Measurements from ENCODE around the gene MEIOC. TPM values are rescaled to one million over a fixed set of nuclear protein-coding genes. Genes with fewer than 3 reads are reported as not detected.
"Not testable (repeated sequence)": the region's sequence is repeated elsewhere in the genome, so short reads cannot be mapped to it uniquely, and the experiment has no call there.

MEIOC gene
- total RNA-seq, 1 donor from 2014 or later = not detected

DNA sequence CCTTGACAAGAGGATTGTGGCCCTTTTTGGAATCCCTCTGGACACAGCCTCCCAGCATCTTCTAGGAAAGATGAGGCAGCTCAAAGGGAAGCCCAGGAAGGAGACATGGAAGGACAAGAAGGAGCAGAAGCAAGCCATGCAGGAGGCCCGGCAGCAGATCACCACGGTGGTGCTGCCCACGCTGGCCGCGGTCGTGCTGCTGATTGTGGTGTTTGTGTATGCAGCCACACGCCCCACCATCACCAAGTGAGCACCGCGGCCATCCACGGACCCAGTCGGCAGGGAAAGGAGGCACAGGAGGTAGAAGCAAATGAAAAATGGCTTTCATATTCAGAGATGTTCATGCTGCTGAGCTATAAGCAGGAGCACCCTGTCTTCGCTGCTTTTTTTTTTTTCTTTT lies 10.9 kb upstream of the MEIOC start:
- no peak for DNase-seq (ENCODE audit: low spot score)

DNA sequence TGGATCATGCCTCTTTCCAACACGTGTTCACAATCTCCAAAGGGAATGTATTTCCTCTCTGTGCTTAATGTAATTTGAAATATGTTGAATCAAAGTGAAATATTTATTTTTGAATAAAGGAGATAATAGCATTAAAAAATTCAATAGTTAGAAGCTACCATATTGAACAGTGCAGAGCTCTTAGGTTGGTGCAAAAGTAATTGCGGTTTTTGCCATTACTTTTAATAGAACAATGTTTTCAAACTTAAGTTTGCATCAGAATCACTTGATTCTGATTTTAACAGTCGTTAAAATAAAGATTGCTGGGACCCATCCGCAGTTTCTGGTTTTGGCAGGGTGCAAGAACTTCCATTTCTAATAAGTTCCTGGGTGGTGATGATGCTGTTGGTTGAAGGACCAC lies 10.0 kb upstream of the MEIOC start:
- intact Hi-C loops (cut with DNase I) = no loop called here
- no peak for DNase-seq (ENCODE audit: low spot score)

More for the DNA sequence above, 10.9 kb upstream of the MEIOC start:
- intact Hi-C loops (cut with DNase I) = no loop called here

DNA sequence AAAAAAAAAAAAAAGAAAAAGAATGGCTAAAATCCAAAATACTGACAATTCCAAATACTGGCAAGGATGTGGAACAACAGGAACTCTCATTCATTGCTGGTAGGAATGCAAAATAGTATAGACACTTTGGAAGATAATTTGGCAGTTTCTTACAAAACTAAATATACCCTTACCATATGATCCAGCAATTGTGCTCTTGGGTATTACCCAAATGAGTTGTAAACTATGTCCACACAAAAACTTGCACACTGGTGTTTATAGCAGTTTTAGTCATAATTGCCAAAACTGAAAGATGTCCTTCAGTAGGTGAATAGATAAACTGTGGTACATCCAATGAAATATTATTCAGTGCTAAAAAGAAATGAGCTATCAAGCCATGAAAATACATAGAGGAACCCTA lies 8.5 kb upstream of the MEIOC start:
- intact Hi-C loops (cut with DNase I) = no loop called here
- no peak for DNase-seq (ENCODE audit: low spot score)

DNA sequence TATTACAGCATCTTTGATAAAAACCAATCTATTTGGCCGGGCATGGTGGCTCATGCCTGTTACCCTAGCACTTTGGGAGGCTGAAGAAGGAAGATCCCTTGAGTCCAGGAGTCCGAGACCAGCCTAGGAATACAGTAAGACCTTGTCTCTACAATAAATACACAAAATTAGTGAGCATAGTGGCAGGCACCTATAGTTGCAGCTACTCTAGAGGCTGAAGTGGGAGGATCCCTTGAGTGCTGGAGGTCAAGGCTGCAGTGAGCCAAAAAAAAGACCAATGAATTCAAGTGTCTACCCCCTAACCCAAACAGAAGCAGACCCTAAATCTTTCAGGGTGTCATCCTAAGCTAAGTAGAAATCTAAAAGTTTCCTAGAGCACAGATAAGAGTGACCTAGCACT lies 7.3 kb upstream of the MEIOC start:
- intact Hi-C loops (cut with DNase I) = no loop called here
- DNase-seq (ENCODE audit: low spot score) = no peak

DNA sequence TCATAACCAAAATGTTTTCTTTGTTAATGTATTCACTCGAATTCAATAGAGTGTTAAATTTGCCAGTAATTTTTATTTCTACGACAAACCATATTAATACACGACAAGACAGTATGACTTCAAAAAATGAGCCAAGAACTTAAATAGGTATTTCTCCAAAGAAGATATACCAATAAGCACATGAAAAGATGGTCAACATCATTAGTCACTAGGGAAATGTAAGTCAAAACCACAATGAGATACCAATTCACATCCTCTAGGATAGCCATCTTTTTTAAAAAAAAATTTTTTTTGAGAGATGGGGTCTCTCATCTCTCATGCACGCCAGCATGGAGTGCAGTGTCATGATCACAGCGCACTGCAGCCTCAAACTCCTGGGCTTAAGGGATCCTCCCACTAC lies 5.0 kb upstream of the MEIOC start:
- intact Hi-C loops (cut with DNase I) = no loop called here
- no peak for DNase-seq (ENCODE audit: low spot score)

DNA sequence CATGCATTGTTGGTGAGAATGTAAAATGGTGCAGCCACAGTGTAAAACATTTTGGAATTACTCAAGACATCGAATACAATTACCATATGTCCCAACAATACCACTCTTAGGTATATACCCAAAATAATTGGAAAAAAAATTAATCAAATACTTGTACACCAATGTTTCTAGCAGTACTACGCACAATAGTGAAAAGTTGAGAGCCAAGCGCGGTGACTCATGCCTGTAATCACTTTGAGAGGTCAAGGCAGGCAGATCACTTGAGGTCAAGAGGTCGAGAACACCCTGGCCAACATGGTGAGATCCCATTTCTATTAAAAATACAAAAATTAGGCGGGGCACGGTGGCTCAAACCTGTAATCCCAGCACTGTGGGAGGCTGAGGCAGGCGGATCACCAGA lies 3.5 kb upstream of the MEIOC start:
- intact Hi-C loops (cut with DNase I) = no loop called here
- DNase-seq (ENCODE audit: low spot score) = no peak

DNA sequence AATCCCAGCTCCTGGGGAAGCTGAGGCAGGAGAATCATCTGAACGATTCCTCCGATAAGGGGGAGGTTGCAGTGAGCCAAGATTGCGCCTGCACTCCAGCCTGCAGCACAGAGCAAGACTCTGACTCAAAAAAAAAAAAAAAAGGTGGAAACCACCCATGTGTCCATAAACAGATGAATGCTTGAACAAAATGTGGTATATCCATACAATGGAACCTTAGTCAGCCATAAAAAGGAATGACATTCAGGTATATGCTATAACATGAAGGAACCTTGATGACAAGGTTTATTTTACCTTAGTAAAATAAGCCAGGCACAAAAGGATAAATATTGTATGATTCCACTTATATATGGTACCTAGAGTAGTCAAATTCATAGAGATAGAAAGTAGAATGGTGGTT lies 2.9 kb upstream of the MEIOC start:
- intact Hi-C loops (cut with DNase I) = no loop called here
- no peak for DNase-seq (ENCODE audit: low spot score)

DNA sequence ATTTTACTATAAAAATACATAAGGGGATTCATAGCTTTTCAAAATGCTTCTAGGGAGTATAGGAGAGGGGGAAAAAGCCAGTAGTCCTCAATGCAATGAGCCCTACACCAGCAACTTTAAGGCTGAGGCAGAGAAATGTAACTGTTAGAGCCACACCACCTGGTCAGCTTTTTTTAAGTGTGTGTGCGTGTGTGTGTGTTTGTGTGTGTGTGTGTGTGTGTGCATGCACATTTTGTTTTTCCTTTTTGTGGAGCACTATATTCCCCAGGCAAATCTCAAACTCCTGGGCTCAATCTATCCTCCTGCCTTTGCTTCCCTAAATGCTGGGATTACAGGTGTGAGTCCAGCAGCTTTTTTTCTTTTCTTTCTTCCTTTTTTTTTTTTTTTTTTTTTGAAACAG lies 2.3 kb upstream of the MEIOC start:
- intact Hi-C loops (cut with DNase I) = no loop called here
- DNase-seq (ENCODE audit: low spot score) = no peak

DNA sequence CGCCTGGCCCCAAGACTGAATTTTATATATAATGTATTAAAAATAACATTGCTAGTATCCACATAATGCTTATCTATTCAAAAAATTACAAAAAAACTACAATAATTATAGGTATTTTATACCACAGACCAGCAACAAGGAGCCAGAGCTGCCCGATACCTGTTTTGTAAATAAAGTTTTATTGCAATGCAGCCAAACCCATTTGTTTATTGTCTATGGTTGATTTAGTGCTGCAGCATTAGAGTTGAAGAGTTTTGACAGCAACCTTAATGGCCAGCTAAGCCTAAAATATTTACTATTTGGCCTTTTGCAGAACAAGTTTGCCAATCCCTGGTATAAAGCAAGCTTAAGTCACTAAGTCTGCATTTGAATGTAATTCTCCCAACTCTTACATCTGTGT lies 5.6 kb downstream of the MEIOC start:
- intact Hi-C loops (cut with DNase I) = no loop called here
- DNase-seq (ENCODE audit: low spot score) = no peak

DNA sequence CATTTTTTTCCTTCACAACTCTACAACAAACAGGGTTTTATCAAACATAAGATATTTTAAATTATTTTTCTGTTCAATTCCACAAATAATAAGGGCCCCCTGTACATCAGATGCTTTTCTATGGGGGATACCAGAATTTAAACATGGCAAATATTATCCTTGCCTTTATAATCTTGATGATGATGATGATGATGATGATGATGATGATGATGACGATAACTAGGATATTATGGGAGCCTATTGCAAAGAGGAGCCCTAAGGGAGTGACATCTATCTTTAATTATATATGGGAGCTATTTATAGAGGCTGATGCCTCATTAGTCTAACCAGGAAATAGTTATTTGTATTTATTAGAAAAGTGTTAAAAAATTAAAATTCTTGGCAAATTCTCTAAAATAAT lies 6.8 kb downstream of the MEIOC start:
- intact Hi-C loops (cut with DNase I) = no loop called here
- DNase-seq (ENCODE audit: low spot score) = no peak

DNA sequence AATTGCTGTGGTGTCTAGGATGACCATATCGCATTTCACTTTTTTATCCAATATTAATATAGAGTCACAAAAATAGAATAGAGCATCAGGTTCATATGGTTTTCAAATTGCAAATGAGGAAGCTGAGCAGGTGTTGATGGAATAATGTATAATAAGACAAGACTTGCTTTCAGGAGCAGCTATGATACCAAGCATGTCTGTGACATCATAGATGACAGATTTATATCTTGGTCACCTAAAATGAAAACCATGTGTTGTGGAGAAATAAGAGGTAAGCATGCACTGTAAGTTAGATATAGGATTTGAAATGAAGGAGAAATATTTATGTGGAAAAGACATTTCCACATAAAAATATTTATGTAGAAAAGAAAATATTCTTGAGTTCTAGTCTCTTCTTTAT lies 8.6 kb downstream of the MEIOC start:
- no peak for DNase-seq (ENCODE audit: low spot score)
- intact Hi-C loops (cut with DNase I) = no loop called here

DNA sequence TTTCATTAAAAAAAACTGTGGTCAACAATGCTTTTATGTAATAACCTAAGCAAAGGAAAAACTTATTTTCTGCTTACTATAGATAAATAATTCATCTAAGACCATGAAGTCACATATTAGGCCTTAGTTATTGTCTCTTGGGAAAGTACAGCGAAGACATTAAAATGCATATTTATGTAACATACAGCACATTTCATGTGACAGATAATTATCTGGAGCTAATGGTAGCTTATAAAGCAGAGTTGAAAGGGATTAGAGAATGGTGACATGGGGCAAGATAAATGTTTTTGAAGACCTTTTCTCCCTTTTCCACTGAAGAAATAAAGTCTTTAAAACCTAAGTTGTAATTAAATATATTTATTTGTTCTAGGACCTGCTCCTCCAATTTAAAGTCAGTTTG lies 9.7 kb downstream of the MEIOC start:
- no peak for DNase-seq (ENCODE audit: low spot score)
- intact Hi-C loops (cut with DNase I) = no loop called here

DNA sequence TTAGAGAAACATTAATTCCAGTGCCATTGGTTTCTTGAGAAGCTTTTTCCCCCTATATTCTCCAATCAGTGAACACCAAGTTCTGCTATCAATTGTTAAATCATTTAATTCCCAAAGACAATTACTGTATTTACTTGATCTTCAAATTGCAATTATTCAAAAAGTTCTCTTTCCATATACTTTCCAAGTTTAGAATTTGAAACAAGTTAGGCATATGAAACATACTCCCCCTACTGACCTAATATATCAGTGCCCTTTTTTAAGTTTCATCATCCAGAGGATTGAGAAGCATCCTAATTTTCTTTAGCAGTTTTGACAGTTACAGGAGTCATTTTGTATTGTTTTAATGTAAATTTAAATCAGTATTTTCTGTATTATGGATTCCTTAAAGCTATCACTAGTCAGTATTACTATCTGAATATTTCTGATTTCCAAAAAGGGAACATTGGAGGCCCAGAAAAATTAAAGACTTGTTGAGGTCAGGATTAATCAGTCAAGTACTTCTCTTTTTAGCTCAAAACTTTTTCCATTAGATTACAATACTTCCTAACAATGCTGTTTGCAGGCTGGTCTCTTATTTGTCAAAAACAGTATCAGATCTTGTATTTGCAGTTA lies 16.3 kb downstream of the MEIOC start:
- no peak for DNase-seq (ENCODE audit: low spot score)
- intact Hi-C loops (cut with DNase I) = loop anchor here (10.0 kb wide), 1 partner anchor 138 kb away; no protein-coding TSS in a partner anchor

DNA sequence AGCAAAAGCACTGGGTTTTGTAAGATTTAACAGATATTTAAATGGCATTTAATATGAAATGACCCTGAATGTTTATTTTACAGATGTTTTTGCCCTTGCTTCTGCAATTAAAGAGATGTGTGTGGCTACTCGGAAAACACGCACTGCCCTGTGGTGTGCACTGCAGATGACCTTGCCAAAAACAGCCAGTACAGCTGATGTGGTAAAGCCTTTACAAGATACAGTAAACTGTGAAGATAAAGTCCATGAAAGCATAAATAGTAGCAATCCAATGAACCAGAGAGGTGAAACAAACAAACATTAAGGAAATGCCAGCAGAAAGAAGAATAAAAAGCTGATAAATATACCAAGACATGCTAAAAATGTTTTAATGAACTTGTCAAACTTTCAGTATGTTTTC lies 17.6 kb downstream of the MEIOC start:
- no peak for DNase-seq (ENCODE audit: low spot score)
- intact Hi-C loops (cut with DNase I) = loop anchor here (10.0 kb wide), 1 partner anchor 139 kb away; no protein-coding TSS in a partner anchor

DNA sequence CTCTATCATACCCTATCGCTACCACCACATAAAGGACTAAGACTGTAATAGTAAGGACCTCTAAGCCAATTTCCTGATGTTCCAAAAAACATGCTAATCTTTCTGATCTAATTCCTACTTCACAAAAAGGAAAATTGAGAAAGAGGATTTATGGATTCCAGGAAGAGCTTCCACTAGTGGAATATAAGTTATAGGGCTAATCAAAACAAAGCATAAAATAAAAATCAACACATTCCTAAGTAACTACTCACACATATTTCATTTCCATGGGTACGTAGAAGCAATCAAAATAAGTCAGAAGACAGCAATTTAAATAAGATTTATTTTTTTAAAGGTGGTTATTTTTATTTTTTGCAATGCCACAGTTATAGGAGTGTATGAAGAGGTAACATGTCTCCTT lies 20.9 kb downstream of the MEIOC start:
- DNase-seq (ENCODE audit: low spot score) = no peak
- intact Hi-C loops (cut with DNase I) = loop anchor here (10.0 kb wide), 1 partner anchor 142 kb away; no protein-coding TSS in a partner anchor

DNA sequence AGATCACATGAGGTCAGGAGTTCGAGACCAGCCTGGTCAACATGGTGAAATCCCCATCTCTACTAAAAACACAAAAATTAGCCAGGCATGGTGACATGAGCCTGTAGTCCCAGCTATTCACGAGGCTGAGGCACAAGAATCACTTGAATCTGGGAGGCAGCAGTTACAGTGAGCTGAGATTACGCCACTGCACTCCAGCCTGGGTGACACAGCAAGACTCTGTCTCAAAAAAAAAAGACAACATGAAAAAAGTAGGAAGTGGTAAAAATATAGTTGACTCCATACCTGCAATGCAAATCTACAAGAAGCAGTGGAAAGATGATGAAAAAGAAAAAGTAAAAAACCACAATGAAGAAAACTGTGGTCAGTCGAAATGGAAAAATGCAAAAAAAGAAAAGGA lies 27.0 kb downstream of the MEIOC start:
- intact Hi-C loops (cut with DNase I); DNase-seq (ENCODE audit: low spot score): not testable (repeated sequence)

DNA sequence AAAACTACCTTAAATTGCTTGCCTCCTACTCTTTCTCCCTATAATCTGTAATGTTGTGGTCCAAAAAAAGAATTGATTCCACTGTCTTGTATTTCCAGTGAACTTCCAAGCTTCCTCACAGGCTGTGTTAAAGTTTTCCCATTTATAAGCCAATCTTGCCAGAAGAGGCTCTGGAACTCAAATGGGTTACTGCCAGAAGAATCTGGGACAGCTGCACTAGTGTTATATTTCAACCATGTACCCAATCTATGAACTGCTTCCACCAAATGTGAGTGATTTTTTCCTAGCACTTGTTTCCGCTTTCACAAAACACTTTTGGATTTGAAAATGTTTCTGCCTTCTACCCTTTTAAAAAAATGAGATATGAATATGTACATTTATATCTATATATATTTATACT lies 31.5 kb downstream of the MEIOC start:
- intact Hi-C loops (cut with DNase I) = no loop called here
- no peak for DNase-seq (ENCODE audit: low spot score)

DNA sequence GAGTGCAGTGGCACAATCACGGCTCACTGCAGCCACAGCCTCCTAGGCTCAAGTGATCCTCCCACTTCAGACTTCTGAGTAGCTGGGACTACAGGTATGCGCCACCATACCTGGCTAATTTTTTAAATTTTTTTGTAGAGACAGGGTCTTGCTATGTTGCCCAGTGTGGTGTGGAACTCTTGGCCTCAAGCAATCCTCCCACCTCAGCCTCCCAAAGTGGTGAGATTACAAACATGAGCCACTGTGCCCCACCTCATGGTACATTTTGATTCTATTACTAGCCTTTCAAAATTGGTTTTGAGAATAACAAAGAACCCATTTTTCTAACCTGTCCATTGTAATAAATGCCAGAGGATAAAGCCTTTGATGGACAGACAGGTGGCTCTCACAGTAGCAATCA lies 31.9 kb downstream of the MEIOC start:
- DNase-seq (ENCODE audit: low spot score) = no peak
- intact Hi-C loops (cut with DNase I) = no loop called here

DNA sequence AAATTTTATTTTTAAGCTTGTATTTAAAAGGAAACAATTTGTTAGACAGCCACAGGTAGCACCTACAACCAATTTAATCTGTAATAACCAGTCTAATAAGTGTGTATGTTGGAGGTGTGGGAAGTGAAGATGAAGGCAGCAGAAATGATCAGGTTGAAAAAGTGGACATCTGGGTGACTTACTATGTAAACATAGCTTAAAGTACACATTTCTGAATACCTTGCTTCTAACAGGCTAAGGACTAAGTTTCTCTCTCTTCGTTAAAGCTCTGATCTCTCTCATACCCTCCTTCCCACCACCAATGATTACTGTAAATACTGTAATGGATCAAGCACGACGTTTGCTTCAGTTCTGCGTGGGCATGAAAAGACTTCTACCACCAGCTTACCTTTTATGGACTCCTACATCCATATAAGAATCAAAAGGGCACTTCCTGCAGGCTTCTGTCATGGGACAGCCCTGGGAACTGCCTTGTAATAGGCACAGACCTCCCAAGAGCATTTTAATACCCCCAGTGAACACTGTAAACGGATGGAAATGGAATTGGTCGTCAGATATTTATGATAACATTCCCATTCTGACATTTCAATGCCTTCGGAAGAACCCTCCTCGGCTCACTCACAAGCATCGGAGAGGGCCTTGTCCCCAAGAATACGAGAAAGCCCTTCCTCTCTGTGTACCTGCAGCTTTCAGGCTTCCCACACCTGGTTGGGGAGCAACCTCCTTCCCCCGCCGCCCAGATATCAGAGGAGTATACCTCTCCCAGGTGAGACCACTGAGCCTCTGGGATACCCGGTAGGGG lies 32.6 kb downstream of the MEIOC start:
- intact Hi-C loops (cut with DNase I) = no loop called here
- DNase-seq (ENCODE audit: low spot score) = no peak

DNA sequence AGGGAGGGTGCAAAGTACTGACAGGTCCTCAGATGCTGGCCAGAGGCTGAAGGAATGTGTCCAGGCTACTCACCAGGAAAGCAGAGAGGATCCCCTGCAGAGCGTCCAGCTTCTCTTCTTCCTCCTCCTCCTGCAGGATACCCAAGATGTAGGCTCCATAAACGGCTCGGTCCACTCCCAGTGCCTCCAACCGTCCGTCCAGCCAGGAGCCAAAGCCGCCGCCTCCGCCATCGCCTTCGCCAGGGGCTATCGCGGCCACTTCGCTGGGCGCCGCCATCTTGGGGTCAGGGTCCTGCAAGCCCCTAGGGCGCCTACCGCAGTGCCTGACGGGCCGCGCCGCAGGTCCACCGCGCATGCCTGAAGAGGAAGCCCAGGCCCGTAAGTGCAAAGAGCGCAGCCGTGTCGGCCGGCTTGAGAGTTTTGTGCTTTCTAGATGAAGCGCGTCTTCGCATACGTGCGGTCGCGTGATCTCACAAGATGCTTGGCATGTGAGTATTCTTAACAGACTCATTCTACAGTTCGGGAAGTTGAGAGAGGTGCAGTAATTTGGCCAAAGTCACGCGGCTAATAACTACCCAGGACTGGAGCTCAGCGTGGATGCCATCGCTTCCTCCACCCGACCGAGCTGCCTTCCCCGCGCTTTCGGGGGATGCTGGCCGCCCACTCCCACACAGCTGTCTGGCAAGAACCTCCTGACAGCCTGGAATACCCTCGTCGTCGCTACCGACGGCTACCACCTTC lies 33.4 kb downstream of the MEIOC start, which contains the start of gene CCDC43:
Gene CCDC43 (minus strand): TSS at position 300 of the 741 bp plus-strand sequence. CDS start 23 bp downstream, at position 277.
- peak; percentile 95 for DNase-seq (ENCODE audit: low spot score)
- intact Hi-C loops (cut with DNase I) = loop anchor here (2.0 kb wide), 1 partner anchor 19 kb away; the partner anchor contains the start of gene DBF4B

Data from cardiac septum (tissue), 1 donor.